Testis (tissue), 2 donors: ENCODE data around the gene IKZF3.

Source experiments
- CTCF ChIP-seq, 3 experiments: fragments of 450-650 bp in 2 of 3; fragments of 200-600 bp in 1 of 3; sonication (generic) in 1 of 3; IDR thresholded peaks; one replicate each; pipeline ENCODE4 v1.5.1; 2016 to 2019; ENCODE audit warnings: antibody characterized with exemption in 3 of 3, mild to moderate bottlenecking in 2 of 3, moderate library complexity in 1 of 3
- POLR2A ChIP-seq: fragments of 450-650 bp; IDR thresholded peaks from one replicate; pipeline ENCODE4 v1.6.1; 2017; ENCODE audit warnings: antibody characterized with exemption, mild to moderate bottlenecking, moderate library complexity

GRCh38 chr17:39838784-39839183 is 25.3 kb downstream of the IKZF3 start:
- TF ChIP-seq POLR2A: no peak
- no peak for TF ChIP-seq CTCF (IDR thresholded peaks at IDR 0.05)
